ENCODE results near the gene FAM168A.
A peak's percentile ranks its signal among the peaks of the same experiment; 100 is the strongest.

DNA sequence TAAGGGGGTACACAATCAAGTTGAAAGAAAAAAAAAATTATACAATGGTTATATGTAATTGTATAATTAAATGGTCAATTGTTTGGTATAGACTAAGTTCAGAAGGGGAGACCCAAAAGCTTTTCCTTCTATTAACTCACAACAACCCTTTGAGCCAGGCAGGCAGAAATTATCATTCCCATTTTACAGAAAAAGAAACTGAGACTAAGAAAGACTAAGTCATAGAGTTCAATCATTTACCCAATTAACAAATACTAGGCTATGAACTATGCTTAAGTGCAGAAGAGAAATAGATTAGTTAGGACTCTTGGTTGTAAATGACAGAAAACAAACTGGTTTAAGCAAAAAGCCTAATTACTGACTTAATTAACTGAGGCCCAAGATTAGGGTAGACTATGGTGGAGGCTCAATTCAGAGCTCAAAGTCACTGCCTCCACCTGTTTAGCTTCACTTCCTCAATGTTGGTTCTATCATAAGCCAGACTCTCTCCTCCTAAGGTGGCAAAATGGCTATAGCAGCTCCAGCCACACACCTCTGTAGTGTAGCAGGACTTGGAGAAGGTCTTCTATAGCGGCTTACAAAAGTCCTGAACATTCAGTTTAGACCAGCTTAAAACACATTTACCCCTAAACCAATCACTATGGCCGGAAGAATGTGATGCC, 34.2 kb downstream of the FAM168A start:
- no peak for TF ChIP-seq BACH1 (IDR thresholded peaks at IDR 0.05; ENCODE audit: borderline replicate concordance)
- TF ChIP-seq NFYB (IDR thresholded peaks at IDR 0.05; ENCODE audit: insufficient read depth, low read depth, low read length), result no peak
- no peak for TF ChIP-seq IKZF1 (conservative IDR thresholded peaks at IDR 0.05)
- TF ChIP-seq RCOR1 (conservative IDR thresholded peaks at IDR 0.05; ENCODE audit: low read depth, low read length), result no peak
- TF ChIP-seq, protein P1, sequence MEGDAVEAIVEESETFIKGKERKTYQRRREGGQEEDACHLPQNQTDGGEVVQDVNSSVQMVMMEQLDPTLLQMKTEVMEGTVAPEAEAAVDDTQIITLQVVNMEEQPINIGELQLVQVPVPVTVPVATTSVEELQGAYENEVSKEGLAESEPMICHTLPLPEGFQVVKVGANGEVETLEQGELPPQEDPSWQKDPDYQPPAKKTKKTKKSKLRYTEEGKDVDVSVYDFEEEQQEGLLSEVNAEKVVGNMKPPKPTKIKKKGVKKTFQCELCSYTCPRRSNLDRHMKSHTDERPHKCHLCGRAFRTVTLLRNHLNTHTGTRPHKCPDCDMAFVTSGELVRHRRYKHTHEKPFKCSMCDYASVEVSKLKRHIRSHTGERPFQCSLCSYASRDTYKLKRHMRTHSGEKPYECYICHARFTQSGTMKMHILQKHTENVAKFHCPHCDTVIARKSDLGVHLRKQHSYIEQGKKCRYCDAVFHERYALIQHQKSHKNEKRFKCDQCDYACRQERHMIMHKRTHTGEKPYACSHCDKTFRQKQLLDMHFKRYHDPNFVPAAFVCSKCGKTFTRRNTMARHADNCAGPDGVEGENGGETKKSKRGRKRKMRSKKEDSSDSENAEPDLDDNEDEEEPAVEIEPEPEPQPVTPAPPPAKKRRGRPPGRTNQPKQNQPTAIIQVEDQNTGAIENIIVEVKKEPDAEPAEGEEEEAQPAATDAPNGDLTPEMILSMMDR (IDR thresholded peaks at IDR 0.05 in 2 of 3, conservative IDR thresholded peaks at IDR 0.05 in 1 of 3; ENCODE audit: control insufficient read depth in 2 of 3, extremely low read depth in 1 of 3, insufficient read depth in 1 of 3, low read depth in 3 of 3, low read length in 3 of 3), result no peak
- TF ChIP-seq SPI1 (IDR thresholded peaks at IDR 0.05; ENCODE audit: borderline replicate concordance, insufficient read depth, low read depth, low read length), result peak; percentile 69
- TF ChIP-seq, protein P2, sequence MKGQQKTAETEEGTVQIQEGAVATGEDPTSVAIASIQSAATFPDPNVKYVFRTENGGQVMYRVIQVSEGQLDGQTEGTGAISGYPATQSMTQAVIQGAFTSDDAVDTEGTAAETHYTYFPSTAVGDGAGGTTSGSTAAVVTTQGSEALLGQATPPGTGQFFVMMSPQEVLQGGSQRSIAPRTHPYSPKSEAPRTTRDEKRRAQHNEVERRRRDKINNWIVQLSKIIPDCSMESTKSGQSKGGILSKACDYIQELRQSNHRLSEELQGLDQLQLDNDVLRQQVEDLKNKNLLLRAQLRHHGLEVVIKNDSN (IDR thresholded peaks at IDR 0.05; ENCODE audit: borderline replicate concordance, extremely low read length, insufficient read depth, low read depth, low read length), result no peak
- TF ChIP-seq PAX5 (IDR thresholded peaks at IDR 0.05; ENCODE audit: borderline replicate concordance, low read depth, low read length), result no peak
- TF ChIP-seq, protein P3, sequence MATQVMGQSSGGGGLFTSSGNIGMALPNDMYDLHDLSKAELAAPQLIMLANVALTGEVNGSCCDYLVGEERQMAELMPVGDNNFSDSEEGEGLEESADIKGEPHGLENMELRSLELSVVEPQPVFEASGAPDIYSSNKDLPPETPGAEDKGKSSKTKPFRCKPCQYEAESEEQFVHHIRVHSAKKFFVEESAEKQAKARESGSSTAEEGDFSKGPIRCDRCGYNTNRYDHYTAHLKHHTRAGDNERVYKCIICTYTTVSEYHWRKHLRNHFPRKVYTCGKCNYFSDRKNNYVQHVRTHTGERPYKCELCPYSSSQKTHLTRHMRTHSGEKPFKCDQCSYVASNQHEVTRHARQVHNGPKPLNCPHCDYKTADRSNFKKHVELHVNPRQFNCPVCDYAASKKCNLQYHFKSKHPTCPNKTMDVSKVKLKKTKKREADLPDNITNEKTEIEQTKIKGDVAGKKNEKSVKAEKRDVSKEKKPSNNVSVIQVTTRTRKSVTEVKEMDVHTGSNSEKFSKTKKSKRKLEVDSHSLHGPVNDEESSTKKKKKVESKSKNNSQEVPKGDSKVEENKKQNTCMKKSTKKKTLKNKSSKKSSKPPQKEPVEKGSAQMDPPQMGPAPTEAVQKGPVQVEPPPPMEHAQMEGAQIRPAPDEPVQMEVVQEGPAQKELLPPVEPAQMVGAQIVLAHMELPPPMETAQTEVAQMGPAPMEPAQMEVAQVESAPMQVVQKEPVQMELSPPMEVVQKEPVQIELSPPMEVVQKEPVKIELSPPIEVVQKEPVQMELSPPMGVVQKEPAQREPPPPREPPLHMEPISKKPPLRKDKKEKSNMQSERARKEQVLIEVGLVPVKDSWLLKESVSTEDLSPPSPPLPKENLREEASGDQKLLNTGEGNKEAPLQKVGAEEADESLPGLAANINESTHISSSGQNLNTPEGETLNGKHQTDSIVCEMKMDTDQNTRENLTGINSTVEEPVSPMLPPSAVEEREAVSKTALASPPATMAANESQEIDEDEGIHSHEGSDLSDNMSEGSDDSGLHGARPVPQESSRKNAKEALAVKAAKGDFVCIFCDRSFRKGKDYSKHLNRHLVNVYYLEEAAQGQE (IDR thresholded peaks at IDR 0.05; ENCODE audit: low read depth, low read length), result no peak
- no peak for TF ChIP-seq NR2C2 (IDR thresholded peaks at IDR 0.05; ENCODE audit: borderline replicate concordance, control insufficient read depth, insufficient read length, low read depth)
- TF ChIP-seq, protein P4, sequence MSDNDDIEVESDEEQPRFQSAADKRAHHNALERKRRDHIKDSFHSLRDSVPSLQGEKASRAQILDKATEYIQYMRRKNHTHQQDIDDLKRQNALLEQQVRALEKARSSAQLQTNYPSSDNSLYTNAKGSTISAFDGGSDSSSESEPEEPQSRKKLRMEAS (IDR thresholded peaks at IDR 0.05; ENCODE audit: low read depth, low read length), result no peak
- no peak for TF ChIP-seq ETV6 (conservative IDR thresholded peaks at IDR 0.05 in 1 of 2, IDR thresholded peaks at IDR 0.05 in 1 of 2; ENCODE audit: borderline replicate concordance in 1 of 2, low read depth in 1 of 2)
- no peak for TF ChIP-seq RELA (IDR thresholded peaks at IDR 0.05; ENCODE audit: borderline replicate concordance, partially characterized antibody)
